GM18511 (cell line): ENCODE measurements around the gene AFTPH.

ENCODE experiments used
- ATAC-seq: cut with Tn5 transposase; IDR thresholded peaks from one replicate; pipeline ENCODE4 v1.9.1; 2021; ENCODE audit warnings: mild to moderate bottlenecking, moderate library complexity; ENCODE audit not compliant: unreplicated experiment

The AFTPH gene

DNA sequence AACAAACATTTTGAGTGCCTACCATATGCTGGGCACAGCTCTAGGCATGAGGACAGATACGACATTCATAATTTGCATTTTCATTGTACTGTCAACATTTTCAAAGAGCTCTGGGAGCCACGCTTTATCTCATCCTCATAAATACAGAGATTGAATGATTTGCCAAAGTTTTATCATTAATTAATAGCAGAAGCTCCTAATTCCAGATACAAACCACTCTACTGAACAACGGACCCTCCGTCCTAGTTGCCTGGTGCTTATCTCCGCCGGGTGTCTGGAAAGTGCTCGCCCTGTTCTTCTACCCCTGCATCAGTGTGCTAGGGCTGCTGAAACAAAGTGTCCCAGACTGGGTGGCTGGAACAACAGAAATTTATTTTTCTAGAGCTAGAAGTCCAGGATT is 105.7 kb downstream of the AFTPH start:
- no peak for ATAC-seq

DNA sequence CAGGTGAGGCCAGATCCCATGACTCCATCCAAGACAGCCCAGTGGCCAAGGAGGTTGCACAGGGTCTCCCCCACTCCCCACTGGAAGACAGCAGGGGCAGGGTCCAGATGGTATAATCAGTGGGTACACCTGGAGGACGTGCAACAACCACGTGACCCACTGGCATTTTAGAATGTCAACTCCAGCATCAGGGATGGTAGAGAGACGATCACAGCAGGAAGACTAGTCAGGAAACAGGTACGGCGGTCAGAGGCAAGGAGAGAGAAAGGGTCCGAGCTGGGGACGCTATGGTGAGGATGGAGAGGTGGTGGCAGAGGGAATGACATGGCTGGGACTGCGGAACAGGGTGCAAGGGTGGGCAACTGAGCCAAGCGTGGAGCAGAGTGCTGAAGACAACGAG is 106.6 kb downstream of the AFTPH start:
- no peak for ATAC-seq

DNA sequence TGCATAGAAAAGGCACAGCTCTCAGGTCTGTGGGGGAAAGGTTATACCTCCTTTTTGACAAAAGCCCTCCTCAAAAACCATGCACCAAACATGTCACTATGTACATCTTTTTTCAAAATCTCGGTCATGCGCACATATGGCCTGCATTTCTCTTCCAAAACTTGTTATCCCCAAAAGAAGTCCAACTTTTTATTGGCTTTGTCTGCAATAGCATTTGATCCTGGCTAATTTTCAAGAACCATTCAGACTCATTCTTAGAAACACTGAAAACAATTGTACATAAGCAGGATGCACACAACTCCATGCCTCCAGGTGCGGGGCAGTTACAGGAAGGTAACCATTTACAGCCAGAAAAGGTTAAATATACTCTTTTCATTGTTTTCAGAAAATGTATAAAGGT is 107.6 kb downstream of the AFTPH start:
- no peak for ATAC-seq

DNA sequence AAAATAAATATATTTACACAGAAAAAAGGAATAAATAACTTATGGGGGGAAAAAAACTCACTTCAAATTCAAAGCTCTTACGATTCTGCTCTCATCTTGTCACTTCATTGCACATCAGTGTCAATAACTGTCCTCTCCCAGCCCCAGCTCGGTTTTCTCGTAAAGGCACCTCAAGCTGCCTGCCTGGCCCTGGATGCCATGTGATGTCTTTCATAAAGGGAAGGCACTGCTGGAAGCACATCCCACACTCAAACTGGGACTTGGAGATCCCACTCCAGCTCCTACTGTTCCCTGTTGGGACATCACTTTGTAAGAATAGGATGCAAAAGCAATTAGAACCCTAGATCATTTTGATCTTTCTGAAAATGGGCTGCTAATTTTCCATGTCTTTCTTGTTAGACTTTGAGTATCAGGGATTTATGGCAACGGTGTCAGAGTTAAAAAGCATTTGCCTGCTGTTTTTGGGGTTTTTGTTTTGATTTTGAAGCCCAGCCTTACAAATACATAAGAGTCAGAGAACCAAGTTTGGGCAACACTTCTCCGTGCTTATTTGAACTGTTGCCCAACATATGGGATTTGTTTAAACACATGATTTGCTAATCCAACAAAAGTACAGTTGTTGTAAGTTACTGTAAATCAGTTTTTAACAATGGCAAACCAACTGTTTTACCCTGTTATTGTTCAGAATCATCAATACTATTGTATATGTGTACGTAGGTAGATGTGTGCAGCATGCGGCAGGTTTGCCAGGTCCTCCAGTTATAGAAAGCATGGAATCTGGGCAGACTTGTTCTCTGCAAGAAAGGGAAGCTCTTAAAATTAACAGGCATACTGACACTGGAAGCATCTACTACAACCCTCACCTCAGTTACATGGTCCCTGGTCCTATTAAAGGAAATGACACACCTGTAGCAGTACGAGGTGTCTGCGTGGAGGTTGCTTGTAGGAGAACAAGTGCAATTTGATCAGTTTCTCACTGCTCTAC is 109.0 kb downstream of the AFTPH start:
- no peak for ATAC-seq

DNA sequence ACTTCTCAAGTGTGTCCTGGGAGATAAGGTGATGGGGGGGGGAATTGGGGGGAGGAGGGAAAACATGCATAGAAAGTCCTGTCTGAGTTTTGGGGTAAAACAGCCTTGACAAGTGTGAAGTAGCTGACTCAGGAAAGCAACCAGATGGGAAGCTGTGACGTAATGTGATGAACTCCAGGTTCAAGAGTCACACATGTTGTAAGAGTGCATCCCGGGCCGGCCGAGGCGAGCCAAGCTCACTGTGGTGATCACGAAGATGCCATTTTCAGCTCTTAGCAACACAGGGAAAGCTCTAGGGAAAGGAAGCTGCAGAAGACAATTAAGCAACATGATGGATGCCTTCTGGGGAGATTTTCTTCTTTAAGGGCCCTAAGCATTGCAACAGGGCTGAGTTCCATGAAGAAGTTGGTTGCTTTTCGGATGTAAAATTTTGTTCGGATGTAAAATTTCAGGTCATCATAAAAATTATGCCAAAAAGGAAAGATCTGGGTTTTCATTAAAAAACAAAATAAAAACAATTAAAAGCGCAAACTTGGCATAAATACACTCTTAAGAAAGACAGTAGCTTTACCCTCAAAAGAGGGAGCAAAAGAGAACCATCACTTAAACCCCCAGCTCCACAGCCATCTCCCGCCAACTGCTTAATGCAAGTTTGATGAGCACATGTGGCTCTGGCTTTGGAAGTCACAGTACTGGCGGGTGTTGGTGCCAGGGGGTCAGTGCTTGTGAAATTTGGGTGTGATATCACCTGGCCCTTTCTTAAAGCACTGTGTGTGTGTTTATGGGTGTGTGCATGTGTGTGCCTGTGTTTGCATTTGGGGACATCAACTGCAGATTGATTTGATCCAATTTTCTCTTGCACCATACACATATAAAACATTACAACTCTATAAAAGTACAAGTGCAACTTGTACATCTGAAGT is 110.5 kb downstream of the AFTPH start:
- no peak for ATAC-seq

DNA sequence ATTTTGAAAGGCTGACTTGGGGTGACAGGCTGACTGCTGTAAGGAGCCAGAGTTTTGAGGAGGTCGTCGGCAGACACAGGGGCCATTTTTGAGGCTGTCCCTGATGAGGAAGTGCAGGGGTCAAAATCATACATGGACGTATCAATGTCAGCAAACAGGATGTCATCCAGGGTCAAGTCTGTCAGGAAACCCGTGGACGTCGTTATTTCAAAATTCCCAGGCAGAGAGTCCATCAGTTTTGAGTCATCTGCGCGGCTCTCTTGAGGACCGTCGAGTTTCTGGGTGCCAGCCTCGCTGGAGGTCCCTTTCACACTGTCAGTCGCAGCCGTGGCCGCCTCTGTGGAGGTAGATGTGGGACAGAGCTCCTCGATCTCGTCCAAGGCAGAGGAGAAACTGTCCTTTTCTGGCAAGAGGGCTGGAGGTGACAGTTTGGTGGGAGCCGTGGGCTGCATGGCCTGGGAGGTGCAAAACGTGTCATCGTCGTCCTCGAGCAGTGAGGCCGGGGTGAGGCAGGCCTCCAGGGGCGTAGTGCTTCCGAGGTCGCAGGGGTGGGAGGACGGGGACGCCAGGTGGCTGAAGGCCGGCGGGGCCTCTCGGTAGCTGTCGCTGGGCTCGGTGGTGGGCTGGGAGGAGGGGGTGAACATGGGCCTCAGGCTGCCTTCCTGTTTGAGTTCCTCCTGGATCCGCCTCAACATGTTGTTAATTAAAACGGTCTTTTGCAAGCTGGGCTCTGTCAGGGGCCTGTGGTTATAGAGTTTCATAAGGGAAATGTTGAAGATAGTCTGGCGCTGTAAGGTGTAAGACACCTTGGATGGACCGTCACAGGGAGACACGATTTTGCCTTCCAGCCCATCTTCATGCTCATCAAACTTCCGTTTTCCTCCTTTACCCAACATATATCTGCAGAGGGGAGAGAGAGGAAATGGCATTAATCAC is 112.1 kb downstream of the AFTPH start:
- peak; percentile 78 for ATAC-seq

DNA sequence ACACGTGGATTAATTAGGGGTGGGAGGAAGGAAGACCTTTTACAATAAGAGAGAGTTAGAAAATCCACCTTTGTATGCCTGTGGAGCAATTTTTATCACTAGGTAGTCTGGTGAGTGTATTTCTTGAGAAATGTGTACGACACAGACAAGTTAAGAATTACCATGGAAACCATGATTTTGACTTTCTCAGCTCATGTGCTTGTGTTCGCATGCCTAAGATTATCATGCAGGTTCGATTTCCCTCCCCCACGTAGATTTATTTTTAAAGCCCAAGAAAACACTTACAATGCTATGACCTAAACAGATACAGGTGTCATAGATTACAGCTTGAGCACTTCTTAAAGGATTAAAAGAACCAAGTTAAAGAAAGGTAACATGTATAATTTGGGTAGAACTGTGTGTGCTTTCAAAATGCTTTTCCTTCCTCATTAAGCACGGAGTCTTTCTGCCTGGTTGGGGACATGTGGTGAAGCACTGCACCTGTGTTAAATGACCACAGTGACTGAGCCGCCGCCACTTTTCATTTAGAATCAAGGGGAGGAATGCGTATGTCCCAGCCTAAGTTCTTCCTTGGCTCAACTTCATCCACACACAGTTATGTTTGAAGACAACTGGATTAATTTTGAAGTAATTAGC is 113.0 kb downstream of the AFTPH start:
- peak; percentile 57 for ATAC-seq

DNA sequence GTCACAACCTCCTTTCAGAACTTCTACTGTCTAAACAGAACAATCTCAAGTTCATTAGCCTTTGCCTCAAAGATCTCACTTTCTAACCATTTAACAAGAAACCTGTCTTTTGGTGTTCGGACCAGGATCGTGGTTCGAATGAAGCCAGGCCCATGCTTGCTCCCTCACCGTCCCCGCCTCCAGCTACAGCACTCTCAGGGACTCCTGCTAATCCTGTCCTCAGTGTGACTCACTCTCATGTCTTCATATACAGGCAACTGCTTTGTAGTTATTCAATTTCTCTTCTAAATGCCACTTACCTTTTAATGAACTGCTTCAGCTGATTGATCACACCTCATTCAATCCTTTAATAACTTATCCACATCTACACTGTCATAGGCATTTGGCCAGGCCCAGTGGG is 113.8 kb downstream of the AFTPH start:
- ATAC-seq = no peak

DNA sequence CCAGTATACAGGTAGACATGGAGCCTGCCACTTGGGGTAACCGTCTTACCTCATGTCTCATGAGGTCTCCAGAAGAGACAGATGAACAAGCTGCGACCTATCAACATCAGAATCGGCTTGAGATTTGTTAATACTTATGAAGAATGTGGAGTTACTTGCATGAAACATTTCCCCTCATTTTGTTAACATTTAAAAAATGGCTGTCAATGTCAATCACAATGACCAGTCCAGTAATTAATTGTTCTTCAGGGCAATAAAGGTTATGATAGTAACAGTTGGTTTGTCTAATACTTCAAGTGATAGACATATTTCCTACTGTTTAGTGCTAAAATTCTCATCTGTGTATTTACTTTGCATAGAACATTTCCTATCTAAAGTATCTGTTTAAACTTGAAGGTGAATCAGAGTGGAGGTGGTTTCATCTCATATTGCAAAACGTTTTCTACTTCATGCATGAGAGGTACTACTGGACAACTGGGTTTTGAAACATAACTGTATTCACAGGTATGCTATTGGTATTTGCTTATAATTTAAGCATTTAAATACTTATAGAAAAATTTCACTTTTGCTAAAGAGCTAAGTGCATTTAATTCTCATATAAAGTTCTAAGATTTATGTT is 114.5 kb downstream of the AFTPH start:
- ATAC-seq = no peak

DNA sequence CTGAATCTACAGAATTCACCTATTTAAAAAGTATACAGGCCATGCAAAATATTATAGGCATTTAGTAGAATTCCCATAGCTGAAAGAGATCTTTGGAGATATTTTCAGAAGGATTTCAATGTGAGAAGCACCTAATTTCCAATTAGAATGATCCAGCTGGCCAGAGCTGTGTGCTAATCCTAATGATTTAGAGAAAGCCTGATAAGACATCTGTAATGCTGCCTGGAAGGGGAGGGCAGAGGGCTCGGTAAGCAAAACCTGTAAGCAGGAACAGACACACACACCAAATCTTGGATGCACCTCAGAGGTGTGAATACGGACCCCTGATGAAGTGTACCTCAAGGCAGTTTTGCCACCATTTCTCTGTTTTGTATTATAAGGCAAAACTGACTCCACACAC is 115.6 kb downstream of the AFTPH start:
- no peak for ATAC-seq

DNA sequence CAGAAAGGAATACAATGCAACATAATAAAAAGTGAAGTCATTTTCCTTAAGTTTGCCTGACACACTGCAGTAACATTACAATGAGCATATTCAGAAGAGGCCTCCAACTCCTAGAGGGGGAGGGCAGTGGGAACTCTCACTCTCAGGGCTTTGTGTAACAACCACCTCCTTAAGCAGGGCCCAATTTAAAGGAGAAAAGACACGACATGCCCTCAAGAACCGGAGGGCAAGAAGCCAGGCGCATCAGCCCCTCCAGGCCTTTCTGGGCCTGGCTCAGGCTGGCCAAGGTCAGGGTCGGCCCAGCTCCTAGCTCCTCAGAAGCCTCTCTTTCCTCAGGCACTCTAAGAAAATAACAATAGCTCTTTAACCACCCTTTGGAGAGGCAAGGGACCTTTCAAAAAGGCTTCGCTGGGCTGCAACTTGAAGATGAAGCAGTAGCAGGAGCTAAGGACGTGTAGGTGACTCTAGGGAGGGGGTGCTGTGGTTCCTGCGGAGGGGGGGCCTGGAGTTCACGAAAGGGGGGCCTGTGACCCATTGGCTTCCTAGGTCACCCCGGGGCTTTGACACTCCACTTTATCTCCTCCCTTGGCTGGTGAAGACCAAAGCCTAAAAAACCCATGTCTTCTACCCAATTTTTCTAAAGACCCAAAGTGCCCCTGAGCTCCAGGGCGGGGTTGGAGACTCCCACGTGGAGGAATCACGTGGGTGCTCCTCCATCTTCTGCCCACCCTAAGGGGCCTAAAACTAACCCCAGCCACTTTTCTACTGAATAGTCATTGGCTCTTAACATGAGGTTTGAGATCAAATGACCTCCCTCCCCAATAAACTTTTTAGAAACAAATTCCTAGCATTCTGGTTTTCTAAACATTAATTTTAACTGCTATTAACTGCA is 116.3 kb downstream of the AFTPH start:
- ATAC-seq = no peak

DNA sequence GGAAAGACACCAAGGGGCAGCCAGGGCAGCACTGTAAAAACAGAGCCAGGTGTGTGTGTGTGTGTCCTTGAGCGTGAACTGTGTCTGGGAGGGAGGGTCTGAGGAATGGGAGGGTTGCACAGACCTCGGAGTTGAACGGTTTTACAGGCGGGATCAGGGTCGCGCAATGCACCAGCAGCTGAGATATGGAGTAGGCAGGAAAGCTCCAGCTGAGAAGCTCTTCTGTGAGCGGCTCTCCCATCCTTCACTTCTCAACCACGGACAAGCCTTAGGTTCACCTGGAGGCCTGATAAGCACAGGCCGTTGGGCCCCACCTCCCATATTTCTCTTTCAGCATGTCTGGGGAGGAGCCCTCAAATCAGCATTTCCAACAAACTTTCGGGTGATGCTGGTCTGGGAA is 117.5 kb downstream of the AFTPH start:
- no peak for ATAC-seq
